Activated CD4-positive, alpha-beta T cell treated with anti-CD3 and anti-CD28 coated beads for 24 hours (primary cell): Measurements from ENCODE around the gene WNT2.
"Not testable (repeated sequence)": the region's sequence is repeated elsewhere in the genome, so short reads cannot be mapped to it uniquely, and the experiment has no call there.

ENCODE experiments used
- DNase-seq, 2 donors: peaks; one replicate each; pipeline ENCODE4 v3.0.0-alpha.2; 2020; ENCODE audit warnings: low read depth in 2 of 2

Gene WNT2

GRCh38 chr7:117308891-117309290, 14.0 kb downstream of the WNT2 start:
- DNase-seq: no peak

GRCh38 chr7:117302396-117302795, 20.5 kb downstream of the WNT2 start:
- DNase-seq: no peak

GRCh38 chr7:117300506-117300905, 22.4 kb downstream of the WNT2 start:
- DNase-seq: not testable (repeated sequence)

- no peak for DNase-seq
Observed at GRCh38 chr7:117297606-117298005, 25.3 kb downstream of the WNT2 start.

GRCh38 chr7:117296066-117296465, 26.8 kb downstream of the WNT2 start:
- no peak for DNase-seq

- no peak for DNase-seq
Observed at GRCh38 chr7:117285826-117286225, 37.0 kb downstream of the WNT2 start.

GRCh38 chr7:117284692-117285091, 38.2 kb downstream of the WNT2 start:
- DNase-seq: no peak

GRCh38 chr7:117283779-117284178, 39.1 kb downstream of the WNT2 start:
- no peak for DNase-seq

- DNase-seq: no peak
Observed at GRCh38 chr7:117283371-117283770, 39.5 kb downstream of the WNT2 start.

- no peak for DNase-seq
Observed at GRCh38 chr7:117282239-117282812, 40.5 kb downstream of the WNT2 start.

GRCh38 chr7:117281562-117281961, 41.3 kb downstream of the WNT2 start:
- no peak for DNase-seq

- DNase-seq: no peak
Observed at GRCh38 chr7:117279931-117280557, 42.8 kb downstream of the WNT2 start.

GRCh38 chr7:117279203-117279602, 43.7 kb downstream of the WNT2 start:
- no peak for DNase-seq

- DNase-seq: no peak
Observed at GRCh38 chr7:117278040-117278439, 44.8 kb downstream of the WNT2 start.

- no peak for DNase-seq
Observed at GRCh38 chr7:117277576-117277975, 45.3 kb downstream of the WNT2 start.

- DNase-seq: no peak
Observed at GRCh38 chr7:117274951-117275350, 47.9 kb downstream of the WNT2 start.

- DNase-seq: no peak
Observed at GRCh38 chr7:117273814-117274225, 49.0 kb downstream of the WNT2 start.

GRCh38 chr7:117273325-117273724, 49.5 kb downstream of the WNT2 start:
- DNase-seq: no peak

- no peak for DNase-seq
Observed at GRCh38 chr7:117272017-117272759, 50.7 kb downstream of the WNT2 start.

GRCh38 chr7:117271566-117271965, 51.3 kb downstream of the WNT2 start:
- DNase-seq: no peak

- DNase-seq: no peak
Observed at GRCh38 chr7:117270371-117270770, 52.5 kb downstream of the WNT2 start.

GRCh38 chr7:117269886-117270285, 53.0 kb downstream of the WNT2 start:
- DNase-seq: no peak

- no peak for DNase-seq
Observed at GRCh38 chr7:117269417-117269816, 53.4 kb downstream of the WNT2 start.
